Right kidney (tissue), 1 donor: ENCODE measurements around the gene GPHN.
"Not testable (repeated sequence)": the region's sequence is repeated elsewhere in the genome, so short reads cannot be mapped to it uniquely, and the experiment has no call there.

Experiments
- DNase-seq: peaks from one replicate; pipeline ENCODE4 v3.0.0-alpha.2; 2016

Gene GPHN

DNA sequence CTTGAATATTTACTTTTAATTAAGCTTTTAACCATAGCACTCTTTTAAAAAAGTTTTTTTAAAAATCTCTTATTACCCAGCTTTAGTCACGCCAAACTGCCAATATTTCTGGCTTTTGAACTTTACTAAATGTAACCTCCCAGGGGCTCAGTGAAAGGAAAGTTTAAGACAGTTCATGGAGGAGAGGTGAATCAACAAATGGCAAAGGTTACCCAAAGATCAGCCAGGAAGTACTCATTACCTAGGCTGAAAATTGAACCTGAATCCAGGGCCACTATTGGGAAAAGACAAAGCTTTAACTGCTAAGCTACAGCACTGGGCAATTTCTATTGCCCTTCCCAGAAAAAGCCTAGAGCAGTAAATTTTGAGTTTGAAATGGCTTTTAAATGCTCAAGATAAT is 282.2 kb downstream of the GPHN start:
- DNase-seq = no peak

DNA sequence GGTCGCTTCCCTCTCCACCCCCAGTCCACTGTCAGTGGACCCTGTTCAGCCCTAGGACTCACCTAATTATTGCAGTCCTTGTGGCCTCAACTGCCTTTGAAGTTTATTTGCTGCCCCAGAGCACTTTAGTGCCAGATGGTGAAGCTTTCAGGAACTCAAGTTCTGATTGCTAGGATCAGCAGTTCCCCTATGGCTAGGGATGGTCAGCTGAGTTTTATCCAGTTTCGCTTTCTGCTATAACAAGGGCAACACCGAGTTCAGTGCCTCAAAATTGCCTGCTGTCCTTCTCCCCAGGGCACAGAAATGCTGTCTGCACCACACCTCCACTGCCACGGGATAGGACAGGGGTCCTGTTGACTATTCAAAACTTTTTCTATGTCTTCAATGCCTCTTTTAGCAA is 295.0 kb downstream of the GPHN start:
- DNase-seq = no peak

DNA sequence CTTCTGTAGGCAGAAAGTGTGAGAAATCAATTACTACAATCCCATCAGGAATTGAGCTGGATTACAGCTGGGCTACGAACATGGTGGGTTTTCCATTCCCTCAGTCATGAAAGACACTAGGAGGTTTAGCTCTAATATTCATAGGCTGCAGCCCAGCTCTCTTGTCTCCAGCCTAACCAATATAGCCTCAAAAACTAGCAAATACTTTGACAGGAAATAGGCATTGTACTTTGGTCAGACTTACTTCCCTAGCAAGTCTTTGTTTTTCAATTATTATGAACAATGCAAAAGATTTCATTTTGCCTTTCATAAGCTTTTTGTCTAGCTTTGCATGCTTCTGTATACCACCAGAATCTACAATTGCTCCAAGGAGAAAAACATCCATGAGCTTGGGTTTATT is 296.2 kb downstream of the GPHN start:
- DNase-seq = no peak

DNA sequence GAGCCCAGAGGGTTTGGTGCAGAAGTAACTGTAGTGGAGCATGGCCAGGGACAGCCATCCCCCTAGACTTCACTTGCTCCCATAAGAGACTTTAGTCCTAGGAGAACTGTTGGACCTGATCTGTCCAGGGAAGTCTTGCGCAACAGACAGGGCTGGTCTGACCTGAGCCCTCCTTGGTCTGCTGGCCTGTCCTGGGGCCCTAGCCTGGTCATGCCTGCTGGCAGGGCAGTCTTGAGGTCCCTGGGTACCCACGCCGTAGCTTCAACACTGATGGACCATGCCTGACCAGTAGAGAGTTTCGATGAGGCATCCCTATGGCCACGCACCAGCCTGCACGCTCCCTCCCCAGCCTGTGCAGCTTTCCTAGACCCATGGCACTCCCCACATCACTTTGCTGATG is 305.7 kb downstream of the GPHN start:
- no peak for DNase-seq

DNA sequence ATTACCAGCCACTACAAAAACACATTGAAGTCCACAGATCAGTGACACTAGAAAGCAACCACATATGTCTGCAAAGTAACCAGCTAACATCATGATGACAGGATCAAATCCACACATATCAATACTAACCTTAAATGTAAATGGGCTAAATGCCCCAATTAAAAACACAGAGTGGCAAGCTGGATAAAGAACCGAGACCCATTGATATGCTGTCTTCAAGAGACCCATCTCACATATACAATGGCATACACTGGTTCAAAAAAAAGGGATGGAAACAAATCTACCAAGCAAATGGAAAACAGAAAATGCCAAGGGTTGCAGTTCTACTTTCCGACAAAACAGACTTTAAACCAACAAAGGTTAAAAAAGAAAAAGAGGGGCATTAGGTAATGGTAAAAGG is 307.7 kb downstream of the GPHN start:
- no peak for DNase-seq

DNA sequence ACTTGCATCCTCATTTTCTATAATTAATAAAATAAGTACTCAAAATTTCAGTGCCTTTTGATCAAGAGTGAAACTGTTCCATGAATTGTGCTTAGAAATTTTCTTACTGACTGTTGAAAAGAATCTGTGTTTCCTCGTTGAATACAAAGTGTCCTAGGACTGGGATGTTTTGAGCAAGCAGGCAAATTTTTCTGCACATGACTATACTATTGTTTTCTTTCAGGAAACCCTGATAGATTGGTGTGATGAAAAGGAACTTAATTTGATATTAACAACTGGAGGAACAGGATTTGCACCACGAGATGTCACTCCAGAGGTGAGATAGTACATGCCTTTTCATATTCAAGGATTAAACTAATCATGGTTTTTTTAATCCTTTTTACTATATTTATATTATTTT is 316.3 kb downstream of the GPHN start:
- no peak for DNase-seq

DNA sequence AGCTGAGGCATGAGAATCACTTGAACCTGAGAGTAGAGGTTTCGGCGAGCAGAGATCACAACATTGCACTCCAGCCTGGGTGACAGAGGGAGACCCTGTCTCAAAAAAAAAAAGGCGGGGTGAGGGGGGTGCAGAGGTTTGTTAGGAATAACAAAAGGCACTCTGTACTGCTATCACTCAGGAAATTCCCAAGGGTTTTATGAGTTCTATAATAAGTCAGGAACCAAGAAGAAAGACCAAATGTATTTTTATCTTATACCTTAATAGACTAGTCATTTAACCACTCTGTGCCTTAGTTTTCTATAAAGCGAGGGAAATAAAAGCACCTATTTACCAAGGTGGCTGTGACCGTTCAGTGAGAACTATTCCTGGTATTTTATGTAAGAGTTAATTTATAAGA is 319.2 kb downstream of the GPHN start:
- no peak for DNase-seq

DNA sequence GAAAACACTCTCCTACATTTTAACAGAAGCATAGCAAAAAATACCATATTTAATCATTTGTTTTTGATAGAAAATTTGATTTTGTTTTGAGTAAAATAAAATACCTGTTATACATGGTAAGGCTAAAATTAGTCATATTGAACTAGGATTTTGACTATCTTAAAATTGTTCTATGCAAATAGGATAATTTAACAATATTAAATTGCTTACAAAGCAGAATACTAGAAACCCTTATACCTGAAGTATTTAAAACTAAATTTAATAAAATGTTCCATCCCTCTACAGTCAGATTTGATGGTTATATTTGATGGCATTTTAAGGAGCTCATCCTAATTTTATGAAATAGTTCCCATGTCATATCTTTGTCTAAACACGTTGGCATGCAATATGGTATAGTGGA is 323.2 kb downstream of the GPHN start:
- no peak for DNase-seq

DNA sequence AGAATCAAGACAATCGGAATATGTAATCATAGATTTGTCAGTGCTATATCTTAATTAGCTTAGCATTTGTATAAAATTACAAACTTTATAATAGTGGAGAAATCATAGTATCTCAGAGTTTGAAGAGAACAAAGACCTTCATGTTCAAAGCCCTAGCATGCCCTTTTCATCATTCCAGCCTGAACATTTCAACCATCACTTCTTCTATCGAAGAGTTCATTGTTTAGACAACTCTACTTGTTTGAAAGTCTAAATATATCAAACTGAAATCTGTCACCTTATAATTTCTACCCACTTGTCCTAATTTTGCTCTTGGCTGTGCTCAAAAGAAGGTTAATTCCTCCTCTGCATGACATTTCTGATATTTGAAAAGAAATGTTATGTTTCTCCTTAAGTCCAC is 325.9 kb downstream of the GPHN start:
- no peak for DNase-seq

DNA sequence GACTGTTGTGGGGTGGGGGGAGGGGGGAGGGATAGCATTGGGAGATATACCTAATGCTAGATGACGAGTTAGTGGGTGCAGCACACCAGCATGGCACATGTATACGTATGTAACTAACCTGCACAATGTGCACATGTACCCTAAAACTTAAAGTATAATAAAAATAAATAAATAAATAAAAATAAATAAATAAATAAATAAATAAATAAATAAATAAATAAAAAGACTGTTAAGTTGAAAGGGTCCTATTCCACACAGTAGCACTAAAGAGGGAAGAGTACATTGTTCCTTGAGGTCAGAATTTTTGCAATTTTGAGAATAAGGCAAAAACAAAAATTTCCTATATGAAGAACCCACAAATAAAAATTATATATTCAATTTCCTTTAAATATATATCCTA is 329.5 kb downstream of the GPHN start:
- not testable (repeated sequence) for DNase-seq

DNA sequence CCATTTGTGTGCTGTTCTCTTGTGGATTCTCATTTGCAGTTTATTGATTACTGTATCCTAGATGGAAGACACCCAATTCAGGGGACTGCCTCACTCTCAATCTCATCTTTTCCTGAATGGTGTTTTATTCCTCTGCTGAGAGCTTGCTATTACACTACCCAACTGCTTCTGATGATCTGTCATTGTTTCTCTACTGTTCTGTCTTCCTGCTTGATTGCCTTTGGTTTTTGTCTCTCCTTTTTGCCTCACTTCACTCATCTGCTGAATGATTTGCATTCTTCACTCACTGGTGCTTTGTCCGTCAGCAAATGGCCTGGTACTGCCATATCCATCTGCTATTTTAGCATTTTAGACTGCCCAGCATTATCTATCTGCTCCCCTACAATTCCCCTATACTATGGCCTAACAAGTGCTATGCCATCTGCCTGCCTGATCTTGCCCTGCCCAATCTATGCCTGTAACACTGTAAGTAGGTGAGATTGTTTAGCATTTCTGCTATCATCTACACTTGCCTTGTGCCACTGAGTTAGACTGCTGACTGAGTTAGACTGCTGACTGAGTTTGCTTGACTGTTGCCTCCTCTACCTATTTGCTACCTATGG is 335.1 kb downstream of the GPHN start:
- DNase-seq = no peak

DNA sequence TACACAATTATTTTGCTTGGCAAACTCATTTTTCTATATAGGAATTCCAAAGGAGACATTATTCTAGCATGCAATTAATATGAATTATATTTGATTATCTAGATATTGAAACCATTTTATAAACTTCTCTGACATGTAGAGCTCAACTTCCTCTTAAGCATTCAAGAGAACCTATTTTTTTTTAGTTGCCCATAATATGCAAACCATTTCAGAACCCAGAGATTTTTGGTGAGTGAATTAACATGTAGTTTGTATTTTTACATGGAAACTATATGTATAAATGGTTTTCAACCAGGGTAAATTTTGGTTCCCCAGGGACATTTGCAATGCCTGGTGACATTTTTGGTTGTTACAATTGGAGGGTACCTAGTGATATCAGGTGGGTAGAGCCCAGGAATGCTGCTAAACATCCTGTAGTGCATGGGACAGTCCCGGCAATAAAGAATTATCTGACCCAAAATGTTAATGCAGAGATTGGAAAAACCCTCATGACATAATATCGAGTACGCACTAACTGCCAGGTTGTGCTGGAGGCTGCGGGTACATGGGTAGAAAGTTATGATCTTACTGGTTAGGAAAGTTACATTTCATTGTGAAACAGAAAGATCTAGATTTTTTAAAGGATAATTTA is 342.4 kb downstream of the GPHN start:
- DNase-seq = no peak

DNA sequence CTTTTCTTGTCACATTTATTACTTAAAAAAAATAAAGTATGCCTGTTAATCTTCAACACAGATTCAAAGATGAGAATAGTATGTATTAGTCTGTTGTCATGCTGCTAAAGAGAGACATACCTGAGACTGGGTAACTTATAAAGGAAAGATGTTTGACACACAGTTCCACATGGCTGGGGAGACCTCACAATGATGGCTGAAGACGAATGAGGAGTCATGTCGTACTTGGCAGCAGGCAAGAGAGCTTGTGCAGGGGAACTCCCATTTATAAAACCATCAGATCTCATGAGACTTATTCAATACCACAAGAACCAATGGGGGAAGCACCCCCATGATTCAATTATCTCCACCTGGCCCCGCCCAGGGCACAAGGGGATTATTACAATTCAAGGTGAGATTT is 345.4 kb downstream of the GPHN start:
- no peak for DNase-seq

DNA sequence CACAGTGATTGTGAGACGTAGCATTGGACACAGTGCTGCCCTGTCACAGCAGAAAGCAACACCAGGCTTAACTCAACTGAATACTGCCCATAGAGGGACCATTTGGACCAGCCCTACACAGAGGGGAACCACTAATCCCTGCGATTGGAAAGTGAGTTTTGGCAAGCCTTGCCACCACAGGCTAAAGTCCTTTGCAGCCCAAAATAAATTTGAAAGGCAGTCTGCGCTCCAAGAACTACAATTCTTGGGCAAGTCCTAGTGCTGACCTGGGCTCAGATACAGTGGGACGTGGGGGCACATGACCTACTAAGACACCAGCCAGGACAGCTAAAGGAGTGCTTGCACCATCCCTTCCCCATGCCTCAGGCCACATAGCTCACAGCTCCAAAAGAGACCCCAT is 349.9 kb downstream of the GPHN start:
- no peak for DNase-seq

DNA sequence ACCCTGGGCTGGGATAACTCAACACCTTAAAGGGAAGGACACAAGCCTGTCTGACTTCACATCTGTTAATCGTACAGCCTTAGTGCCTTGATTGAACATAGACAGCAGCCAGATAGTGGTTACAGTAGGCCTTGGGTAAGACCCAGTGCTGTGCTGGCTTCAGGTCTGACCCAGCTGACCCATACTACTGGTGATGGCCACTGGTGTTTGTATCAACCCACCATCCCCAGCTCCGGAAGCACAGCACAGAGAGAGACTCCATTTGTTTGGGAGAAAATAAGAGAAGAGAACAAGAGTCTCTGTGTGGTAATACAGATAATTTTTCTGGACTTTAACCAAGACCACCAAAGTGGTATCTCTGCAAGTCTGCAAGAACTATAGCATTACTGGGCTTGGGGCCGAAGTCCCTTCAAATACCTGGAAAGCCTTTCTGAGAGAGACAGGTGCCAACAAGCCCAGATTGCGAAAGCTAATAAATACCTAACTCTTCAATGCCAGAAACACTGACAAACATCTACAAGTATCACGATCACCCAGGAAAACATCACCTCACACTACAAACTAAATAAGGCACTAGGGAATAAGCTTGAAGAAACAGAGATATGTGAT is 351.2 kb downstream of the GPHN start:
- no peak for DNase-seq

DNA sequence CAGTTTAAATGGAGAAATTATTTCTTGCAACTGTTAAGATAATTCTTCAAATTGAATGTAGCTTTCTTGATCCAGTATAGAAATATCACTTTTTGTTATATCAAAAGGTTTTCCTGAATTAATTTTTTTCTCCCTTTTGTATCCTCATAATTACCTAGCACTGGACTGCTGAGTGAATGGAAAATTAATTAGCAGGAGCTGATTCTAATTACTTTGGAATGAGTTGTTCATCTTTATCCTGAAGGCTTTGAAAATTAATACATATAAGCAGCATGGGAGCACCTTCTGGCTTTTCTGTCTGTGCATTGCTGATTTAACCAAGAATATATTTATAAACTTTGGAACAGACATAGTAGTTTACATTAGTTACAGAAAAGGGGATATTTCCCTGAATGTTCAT is 373.6 kb downstream of the GPHN start:
- DNase-seq = no peak

DNA sequence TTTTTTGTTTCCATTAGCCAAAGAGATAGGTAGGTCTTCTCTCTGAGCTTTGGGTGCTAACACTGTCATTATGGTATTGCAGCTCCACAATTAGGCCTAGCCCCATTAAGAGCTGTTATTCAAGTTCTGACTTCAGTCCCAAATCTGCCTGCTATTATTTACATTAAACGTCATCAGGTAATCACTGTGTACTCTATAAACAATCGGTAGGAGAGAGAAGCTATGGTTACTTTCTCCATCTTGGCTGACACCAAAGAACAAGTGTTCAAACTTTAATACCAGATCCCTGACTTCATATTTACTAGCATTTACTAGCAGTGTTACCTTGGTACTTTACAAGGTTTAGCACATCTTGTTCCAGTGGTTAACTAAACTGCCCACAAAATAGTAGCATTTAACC is 376.2 kb downstream of the GPHN start:
- DNase-seq = no peak

DNA sequence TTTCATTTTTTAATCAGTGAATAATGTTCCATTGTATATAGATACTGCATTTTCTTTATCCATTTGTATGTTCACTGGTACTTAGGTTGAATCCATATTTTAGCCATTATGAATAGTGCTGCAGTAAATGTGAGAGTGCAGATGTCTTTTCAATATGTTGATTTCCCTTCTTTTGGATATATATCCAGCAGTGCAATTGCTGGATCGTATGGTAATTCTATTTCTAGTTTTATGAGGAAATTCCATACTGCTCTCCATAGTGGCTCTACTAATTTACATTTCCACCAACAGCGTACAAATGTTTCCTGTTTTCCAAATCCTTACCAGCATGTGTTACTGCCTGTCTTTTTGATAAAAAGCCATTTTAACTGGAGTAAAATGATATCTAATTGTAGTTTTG is 392.8 kb downstream of the GPHN start:
- DNase-seq = no peak

DNA sequence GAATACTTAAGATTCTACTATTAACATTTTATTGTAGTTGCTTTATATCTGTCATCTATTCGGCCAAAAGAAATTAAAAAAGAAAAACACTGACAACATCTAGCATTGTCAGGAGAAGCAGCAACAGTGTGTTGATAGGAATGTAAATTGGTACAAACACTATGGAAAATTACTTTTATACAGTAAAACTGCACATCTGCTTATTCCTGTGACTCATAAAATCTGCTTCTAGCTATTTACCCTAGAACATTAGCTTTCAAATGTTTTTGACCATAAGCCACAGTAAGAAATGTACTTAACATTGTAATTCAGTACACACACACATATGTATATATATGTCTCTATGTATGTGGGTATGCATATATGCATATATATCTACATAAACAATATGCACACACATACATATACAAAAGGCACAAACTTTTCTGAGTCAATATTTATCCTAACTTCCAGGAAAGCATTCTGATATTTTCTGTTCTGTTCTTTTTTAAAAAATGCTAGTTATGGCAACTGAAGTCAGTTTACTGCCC is 402.4 kb downstream of the GPHN start:
- DNase-seq = no peak

DNA sequence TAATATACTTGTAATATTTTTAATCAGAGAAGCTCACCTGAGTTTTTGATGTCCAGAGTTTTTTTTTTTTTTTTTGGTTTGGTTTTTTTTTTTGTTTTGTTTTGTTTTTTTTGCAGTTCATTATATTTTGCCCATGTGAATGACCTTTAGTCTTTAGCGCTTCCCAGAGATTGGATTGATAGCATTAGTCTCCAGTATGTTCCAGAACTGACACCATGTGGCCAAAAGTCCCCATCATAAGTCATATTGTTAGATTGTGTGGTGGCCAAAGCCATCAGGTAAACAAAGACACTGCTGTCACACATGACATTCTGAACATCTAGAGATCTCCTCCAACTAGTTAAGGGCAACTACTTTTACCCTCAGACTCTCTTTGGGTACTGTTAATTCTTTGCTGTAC is 408.5 kb downstream of the GPHN start:
- no peak for DNase-seq

DNA sequence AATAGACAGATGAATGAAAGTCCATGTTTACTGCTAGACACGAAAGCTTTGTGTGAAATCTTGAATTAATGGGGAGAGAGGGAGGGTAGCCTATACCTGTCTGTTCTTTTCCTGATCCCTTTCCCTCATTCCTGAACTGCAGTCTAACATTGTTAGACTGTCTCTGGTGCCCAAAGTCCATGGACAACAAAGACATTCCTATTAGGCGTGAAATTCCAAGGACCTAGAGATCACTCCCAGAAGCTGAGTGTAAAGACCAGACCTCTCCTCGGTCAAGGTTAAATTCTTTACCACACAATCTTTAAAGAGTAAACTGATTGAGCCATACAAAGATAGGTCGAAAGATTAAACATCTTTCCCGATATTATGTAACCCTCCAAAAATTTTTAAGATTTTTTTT is 410.6 kb downstream of the GPHN start:
- DNase-seq = no peak

DNA sequence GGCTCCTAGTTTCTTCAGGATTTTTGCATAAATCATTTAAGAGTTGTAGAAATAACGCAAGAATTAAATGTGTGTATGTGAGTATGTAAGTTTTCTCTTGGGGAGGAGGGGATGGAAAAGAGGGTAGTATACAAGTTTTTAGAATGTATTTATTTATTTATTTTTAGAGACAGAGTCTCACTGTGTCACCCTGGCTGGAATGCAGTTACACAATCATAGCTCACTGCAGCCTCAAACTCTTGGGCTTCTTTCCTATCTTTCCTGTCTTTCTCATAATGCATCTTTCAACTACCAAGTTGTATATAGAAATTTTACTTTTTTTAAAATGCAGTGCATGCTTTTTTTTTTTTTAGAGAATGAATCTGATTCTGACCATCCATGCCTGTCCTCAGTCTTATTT is 412.2 kb downstream of the GPHN start:
- no peak for DNase-seq

DNA sequence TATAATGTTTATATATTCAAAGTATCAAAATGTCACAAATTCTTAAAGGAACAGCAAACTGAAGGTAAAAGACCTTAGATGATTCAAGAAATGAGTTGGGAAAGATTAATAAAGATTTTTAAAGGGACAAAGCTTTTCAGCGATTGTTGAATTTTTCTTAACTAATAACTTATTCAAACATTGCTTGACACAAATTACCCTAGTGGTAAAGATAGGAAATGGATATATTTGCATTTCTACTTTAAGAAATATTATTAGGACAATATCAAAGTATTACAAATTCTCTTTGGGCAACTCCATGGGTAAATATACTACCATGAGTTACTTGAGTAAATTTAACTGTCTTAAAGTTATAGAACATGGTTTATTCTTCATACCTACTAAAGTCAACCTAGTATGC is 415.3 kb downstream of the GPHN start:
- no peak for DNase-seq

DNA sequence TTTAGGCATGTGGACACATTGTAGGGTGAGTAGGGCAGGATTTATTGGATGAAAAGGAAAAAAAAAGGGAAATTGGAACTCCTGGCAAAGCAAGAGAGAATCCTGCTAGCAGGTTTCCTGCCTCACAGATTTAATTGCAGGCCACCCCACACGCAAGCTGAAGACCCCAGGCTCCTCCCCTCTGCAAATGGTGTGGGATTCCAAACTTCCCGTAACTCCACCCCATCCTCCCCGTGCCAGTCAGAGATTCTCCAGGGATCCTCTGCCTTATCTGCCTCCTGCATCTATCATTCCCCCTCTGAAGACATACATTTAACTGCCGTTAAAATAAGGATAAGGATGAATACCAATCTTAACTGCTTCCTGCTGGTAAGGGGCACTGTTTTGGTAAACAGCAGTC is 431.5 kb downstream of the GPHN start:
- no peak for DNase-seq
